ENCODE results near the gene OR56A3.

OR56A3 gene

DNA sequence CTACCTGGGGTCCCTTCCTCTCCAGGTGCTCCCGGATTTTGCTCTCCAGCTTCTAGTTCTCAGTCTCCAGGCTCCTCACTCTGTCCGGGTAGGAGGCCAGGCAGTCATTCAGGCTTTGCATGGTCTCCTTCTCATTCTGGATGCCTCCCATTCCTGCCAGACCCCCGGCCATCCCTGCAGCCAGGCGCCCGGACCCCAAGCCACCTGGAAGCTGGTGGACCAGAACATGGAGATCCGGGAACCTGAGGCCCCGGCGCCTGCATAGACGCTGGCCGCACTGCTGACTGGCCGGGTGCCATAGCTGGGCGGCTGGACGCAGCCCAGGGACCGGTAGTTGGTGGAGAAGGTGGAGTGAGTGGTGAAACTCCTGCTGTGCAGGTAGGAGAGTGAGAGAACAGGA lies 52.7 kb downstream of the OR56A3 start:
- H3K4me1 Mint-ChIP-seq (ENCODE audit: low read depth), result no peaks in the 10 kb centered on the region
- no peaks in the 10 kb centered on the region for H3K9me3 Mint-ChIP-seq
- H3K27me3 Mint-ChIP-seq (ENCODE audit: low read depth), result no peaks in the 10 kb centered on the region
- no peak overlapping the region for H3K27ac Mint-ChIP-seq
- H3K4me3 Mint-ChIP-seq, result no peak overlapping the region
- DNase-seq (ENCODE audit: low spot score), result no peak
- no peaks in the 10 kb centered on the region for H3K36me3 Mint-ChIP-seq (ENCODE audit: low read depth)
